NCI-H510A treated with DMSO at 0.1 percent for 48 hours (cell line): ENCODE data around the gene PTTG1.

Source experiments
- DNase-seq: peaks from one replicate; lab custom pipeline; 2025; lab: John Stamatoyannopoulos, UW

The PTTG1 gene

GRCh38 chr5:160473681-160474080, 52.0 kb downstream of the PTTG1 start:
- DNase-seq = no peak

GRCh38 chr5:160474084-160474483, 52.4 kb downstream of the PTTG1 start:
- no peak for DNase-seq

- DNase-seq = no peak
Observed at GRCh38 chr5:160475864-160476438, 54.3 kb downstream of the PTTG1 start.

GRCh38 chr5:160477266-160477970, 55.8 kb downstream of the PTTG1 start:
- no peak for DNase-seq

GRCh38 chr5:160478163-160478562, 56.5 kb downstream of the PTTG1 start:
- no peak for DNase-seq
